ENCODE measurements around the gene APOL3.

DNA sequence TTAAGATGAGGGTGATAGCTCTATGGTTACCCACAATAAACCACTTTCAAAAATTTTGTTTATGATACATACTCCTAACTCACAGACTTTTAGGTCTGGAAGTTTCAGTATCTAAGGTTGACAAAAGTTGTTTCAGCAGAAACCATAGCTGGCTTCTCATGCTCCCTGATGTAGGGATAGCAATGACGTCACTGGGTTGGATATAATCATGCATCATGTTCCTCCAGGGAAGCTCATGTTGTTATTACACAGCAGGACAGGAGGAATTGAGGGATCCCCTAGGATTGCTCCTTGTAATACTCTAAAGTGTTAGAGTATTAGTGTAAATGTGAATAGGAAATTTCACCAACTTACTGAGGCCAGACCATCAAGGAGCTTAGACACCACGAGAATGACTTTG, 23.6 kb downstream of the APOL3 start:
- TF ChIP-seq EZH2 (IDR thresholded peaks at IDR 0.05; ENCODE audit: low read depth), result no peak
- TF ChIP-seq, protein P1, sequence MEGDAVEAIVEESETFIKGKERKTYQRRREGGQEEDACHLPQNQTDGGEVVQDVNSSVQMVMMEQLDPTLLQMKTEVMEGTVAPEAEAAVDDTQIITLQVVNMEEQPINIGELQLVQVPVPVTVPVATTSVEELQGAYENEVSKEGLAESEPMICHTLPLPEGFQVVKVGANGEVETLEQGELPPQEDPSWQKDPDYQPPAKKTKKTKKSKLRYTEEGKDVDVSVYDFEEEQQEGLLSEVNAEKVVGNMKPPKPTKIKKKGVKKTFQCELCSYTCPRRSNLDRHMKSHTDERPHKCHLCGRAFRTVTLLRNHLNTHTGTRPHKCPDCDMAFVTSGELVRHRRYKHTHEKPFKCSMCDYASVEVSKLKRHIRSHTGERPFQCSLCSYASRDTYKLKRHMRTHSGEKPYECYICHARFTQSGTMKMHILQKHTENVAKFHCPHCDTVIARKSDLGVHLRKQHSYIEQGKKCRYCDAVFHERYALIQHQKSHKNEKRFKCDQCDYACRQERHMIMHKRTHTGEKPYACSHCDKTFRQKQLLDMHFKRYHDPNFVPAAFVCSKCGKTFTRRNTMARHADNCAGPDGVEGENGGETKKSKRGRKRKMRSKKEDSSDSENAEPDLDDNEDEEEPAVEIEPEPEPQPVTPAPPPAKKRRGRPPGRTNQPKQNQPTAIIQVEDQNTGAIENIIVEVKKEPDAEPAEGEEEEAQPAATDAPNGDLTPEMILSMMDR (conservative IDR thresholded peaks at IDR 0.05), result no peak

Measured in PC-9 (cell line).